Measurements from ENCODE around the gene SLC6A14.

SLC6A14 gene

GRCh38 chrX:116436358-116436816, at the start of gene SLC6A14:
Gene SLC6A14 (plus strand): TSS chrX:116436606. CDS start chrX:116436710, 104 bp downstream.
- TF ChIP-seq CTCF (IDR thresholded peaks at IDR 0.05; ENCODE audit: low read depth, low read length, missing control alignments) = no peak
- no peak for DNase-seq (ENCODE audit: low read depth)
- no peak within 1 kb of the TSS for H3K4me3 ChIP-seq (ENCODE audit: low read depth, low read length)

GRCh38 chrX:116395752-116396151, 40.7 kb upstream of the SLC6A14 start:
- TF ChIP-seq CTCF (IDR thresholded peaks at IDR 0.05; ENCODE audit: low read depth, low read length, missing control alignments) = no peak
- H3K4me3 ChIP-seq (ENCODE audit: low read depth, low read length) = no peak overlapping the region
- DNase-seq (ENCODE audit: low read depth) = no peak

GRCh38 chrX:116399681-116400080, 36.7 kb upstream of the SLC6A14 start:
- no peak for DNase-seq (ENCODE audit: low read depth)
- H3K4me3 ChIP-seq (ENCODE audit: low read depth, low read length) = no peak overlapping the region
- no peak for TF ChIP-seq CTCF (IDR thresholded peaks at IDR 0.05; ENCODE audit: low read depth, low read length, missing control alignments)

GRCh38 chrX:116409219-116409618, 27.2 kb upstream of the SLC6A14 start:
- TF ChIP-seq CTCF (IDR thresholded peaks at IDR 0.05; ENCODE audit: low read depth, low read length, missing control alignments) = no peak
- H3K4me3 ChIP-seq (ENCODE audit: low read depth, low read length) = no peak overlapping the region
- DNase-seq (ENCODE audit: low read depth) = no peak

GRCh38 chrX:116413273-116413672, 23.1 kb upstream of the SLC6A14 start:
- no peak for TF ChIP-seq CTCF (IDR thresholded peaks at IDR 0.05; ENCODE audit: low read depth, low read length, missing control alignments)
- no peak for DNase-seq (ENCODE audit: low read depth)
- no peak overlapping the region for H3K4me3 ChIP-seq (ENCODE audit: low read depth, low read length)

GRCh38 chrX:116417214-116417613, 19.2 kb upstream of the SLC6A14 start:
- DNase-seq (ENCODE audit: low read depth) = no peak
- TF ChIP-seq CTCF (IDR thresholded peaks at IDR 0.05; ENCODE audit: low read depth, low read length, missing control alignments) = no peak
- no peak overlapping the region for H3K4me3 ChIP-seq (ENCODE audit: low read depth, low read length)

- H3K4me3 ChIP-seq (ENCODE audit: low read depth, low read length) = no peak overlapping the region
- TF ChIP-seq CTCF (IDR thresholded peaks at IDR 0.05; ENCODE audit: low read depth, low read length, missing control alignments) = no peak
- DNase-seq (ENCODE audit: low read depth) = no peak
These were observed 18.4 kb upstream of the SLC6A14 start for GRCh38 chrX:116417968-116418367.
